Thyroid gland (tissue), 4 donors: ENCODE measurements around the gene NOP9.

Experiments
- POLR2A ChIP-seq, 2 donors: fragments of 450-650 bp; IDR thresholded peaks; one replicate each; pipeline ENCODE4 v1.6.1; 2017; ENCODE audit warnings: antibody characterized with exemption in 2 of 2, mild to moderate bottlenecking in 2 of 2, moderate library complexity in 1 of 2
- TF ChIP-seq, protein P1 (sequence below), 6 experiments: fragments of 200-600 bp in 3 of 6; fragments of 450-650 bp in 3 of 6; sonication (generic) in 3 of 6; IDR thresholded peaks; one replicate each; pipeline ENCODE4 v1.5.1; 2016 to 2019; ENCODE audit warnings: antibody characterized with exemption in 6 of 6, mild to moderate bottlenecking in 2 of 6, inconsistent platforms in 1 of 6, moderate library complexity in 1 of 6

DNA sequence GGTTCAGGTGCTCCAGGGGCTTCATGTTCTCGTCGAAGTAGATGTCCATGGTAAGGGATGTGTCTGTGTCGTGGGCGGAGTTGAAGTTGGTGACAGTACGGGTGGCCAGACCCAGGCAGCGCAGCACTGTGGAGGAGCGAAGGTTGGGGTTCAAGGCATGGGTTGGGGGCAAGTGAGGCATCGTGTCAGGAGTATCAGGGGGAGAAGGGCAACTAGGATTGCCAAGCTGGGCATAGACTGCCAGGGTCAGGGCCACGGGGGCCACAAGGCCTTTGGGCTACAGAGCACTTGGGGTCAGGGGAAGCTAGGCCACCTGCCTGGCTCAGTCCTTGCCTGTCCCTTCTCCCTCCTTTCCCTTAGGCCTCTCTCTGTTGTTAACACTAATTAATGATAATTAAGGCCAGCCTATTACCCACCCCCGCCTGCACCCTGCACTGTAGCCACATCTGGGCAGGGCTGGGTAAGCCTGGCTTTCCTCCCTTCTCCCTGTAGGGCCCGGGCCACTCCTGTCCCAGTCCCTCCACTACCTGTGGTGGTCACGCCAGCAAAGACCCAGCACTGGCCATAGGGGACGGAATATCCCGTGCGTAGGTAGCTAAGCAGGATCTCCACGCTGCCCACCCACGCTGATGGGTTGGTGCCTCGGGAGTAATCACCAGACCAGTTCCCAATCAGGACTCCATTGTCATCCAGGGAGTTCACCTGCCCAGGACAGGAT, 40.9 kb upstream of the NOP9 start:
- TF ChIP-seq, protein P1, sequence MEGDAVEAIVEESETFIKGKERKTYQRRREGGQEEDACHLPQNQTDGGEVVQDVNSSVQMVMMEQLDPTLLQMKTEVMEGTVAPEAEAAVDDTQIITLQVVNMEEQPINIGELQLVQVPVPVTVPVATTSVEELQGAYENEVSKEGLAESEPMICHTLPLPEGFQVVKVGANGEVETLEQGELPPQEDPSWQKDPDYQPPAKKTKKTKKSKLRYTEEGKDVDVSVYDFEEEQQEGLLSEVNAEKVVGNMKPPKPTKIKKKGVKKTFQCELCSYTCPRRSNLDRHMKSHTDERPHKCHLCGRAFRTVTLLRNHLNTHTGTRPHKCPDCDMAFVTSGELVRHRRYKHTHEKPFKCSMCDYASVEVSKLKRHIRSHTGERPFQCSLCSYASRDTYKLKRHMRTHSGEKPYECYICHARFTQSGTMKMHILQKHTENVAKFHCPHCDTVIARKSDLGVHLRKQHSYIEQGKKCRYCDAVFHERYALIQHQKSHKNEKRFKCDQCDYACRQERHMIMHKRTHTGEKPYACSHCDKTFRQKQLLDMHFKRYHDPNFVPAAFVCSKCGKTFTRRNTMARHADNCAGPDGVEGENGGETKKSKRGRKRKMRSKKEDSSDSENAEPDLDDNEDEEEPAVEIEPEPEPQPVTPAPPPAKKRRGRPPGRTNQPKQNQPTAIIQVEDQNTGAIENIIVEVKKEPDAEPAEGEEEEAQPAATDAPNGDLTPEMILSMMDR (IDR thresholded peaks at IDR 0.05): no peak
- no peak for TF ChIP-seq POLR2A (IDR thresholded peaks at IDR 0.05)
